Measurements from ENCODE around the gene CELF5.
"Not testable (repeated sequence)": the region's sequence is repeated elsewhere in the genome, so short reads cannot be mapped to it uniquely, and the experiment has no call there.

DNA sequence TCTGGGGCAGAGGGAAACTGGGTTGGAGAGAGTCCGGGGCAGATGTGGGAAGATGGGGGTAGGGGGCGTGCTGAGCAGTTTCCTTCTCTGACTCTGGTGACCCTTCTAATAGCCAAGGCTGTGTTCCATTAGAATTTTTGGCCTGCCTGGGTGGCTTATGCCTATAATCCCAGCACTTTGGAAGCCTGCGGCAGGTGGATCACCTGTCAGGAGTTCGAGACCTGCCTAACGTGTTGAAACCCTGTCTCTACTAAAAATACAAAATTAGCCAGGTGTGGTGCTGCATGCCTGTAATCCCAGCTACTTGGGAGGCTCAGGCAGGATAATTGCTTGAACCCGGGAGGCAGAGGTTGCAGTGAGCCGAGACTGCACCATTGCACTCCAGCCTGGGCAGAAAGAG lies 21.6 kb upstream of the CELF5 start:
- TF ChIP-seq, protein P1, sequence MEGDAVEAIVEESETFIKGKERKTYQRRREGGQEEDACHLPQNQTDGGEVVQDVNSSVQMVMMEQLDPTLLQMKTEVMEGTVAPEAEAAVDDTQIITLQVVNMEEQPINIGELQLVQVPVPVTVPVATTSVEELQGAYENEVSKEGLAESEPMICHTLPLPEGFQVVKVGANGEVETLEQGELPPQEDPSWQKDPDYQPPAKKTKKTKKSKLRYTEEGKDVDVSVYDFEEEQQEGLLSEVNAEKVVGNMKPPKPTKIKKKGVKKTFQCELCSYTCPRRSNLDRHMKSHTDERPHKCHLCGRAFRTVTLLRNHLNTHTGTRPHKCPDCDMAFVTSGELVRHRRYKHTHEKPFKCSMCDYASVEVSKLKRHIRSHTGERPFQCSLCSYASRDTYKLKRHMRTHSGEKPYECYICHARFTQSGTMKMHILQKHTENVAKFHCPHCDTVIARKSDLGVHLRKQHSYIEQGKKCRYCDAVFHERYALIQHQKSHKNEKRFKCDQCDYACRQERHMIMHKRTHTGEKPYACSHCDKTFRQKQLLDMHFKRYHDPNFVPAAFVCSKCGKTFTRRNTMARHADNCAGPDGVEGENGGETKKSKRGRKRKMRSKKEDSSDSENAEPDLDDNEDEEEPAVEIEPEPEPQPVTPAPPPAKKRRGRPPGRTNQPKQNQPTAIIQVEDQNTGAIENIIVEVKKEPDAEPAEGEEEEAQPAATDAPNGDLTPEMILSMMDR (IDR thresholded peaks at IDR 0.05), result not testable (repeated sequence)
- not testable (repeated sequence) for TF ChIP-seq ZFX (IDR thresholded peaks at IDR 0.05; ENCODE audit: borderline replicate concordance)

Measured in 22Rv1 (cell line).